ENCODE measurements around the gene LDLRAD4.
"Not testable (repeated sequence)": the region's sequence is repeated elsewhere in the genome, so short reads cannot be mapped to it uniquely, and the experiment has no call there.

LDLRAD4 gene

DNA sequence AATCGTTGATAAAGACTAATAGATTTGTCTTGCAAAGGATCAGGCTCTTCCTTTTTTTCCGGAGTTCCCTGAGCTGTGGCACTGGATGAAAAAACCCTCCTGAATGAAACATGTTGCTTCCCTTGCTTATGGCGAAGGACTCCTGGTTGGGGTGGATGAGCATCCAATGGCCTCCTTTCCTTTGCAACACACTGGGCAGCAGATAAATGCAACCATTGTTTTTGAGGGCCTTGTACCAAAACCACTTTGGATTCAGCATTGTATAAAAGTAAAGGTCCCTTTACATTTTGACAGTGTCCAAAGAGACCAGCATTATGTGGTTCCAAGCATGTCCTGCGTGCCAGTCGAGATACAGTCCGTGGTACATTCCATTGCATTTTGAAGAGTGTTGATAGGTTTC, 463.1 kb downstream of the LDLRAD4 start:
- DNase-seq (ENCODE audit: extremely low spot score): no peak
- POLR2A ChIA-PET: no interaction called here
- CTCF ChIA-PET: no interaction called here
- TF ChIP-seq FOXA1 (IDR thresholded peaks at IDR 0.05): no peak
- no peak for TF ChIP-seq SUZ12 (IDR thresholded peaks at IDR 0.05)

GRCh38 chr18:13684546-13684945, 466.0 kb downstream of the LDLRAD4 start:
- DNase-seq (ENCODE audit: extremely low spot score): peak; percentile 5
- TF ChIP-seq, protein P1, sequence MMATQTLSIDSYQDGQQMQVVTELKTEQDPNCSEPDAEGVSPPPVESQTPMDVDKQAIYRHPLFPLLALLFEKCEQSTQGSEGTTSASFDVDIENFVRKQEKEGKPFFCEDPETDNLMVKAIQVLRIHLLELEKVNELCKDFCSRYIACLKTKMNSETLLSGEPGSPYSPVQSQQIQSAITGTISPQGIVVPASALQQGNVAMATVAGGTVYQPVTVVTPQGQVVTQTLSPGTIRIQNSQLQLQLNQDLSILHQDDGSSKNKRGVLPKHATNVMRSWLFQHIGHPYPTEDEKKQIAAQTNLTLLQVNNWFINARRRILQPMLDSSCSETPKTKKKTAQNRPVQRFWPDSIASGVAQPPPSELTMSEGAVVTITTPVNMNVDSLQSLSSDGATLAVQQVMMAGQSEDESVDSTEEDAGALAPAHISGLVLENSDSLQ (IDR thresholded peaks at IDR 0.05): peak; percentile 66
- TF ChIP-seq FOXM1 (IDR thresholded peaks at IDR 0.05; ENCODE audit: borderline replicate concordance): no peak
- POLR2A ChIA-PET: no interaction called here
- CTCF ChIA-PET: no interaction called here

GRCh38 chr18:13688191-13689136, 469.9 kb downstream of the LDLRAD4 start:
- DNase-seq (ENCODE audit: extremely low spot score): no peak
- POLR2A ChIA-PET: no interaction called here
- CTCF ChIA-PET: no interaction called here
- no peak for TF ChIP-seq ARNT (IDR thresholded peaks at IDR 0.05)
- no peak for TF ChIP-seq ZNF384 (IDR thresholded peaks at IDR 0.05)
- TF ChIP-seq FOXM1 (IDR thresholded peaks at IDR 0.05; ENCODE audit: borderline replicate concordance): no peak
- TF ChIP-seq CTBP1 (IDR thresholded peaks at IDR 0.05; ENCODE audit: borderline replicate concordance): no peak
- no peak for TF ChIP-seq TARDBP (IDR thresholded peaks at IDR 0.05)
- no peak for TF ChIP-seq NFRKB (IDR thresholded peaks at IDR 0.05)
- no peak for TF ChIP-seq LEF1 (IDR thresholded peaks at IDR 0.05; ENCODE audit: borderline replicate concordance)
- TF ChIP-seq SP1 (IDR thresholded peaks at IDR 0.05): no peak
- no peak for TF ChIP-seq HDGF (IDR thresholded peaks at IDR 0.05; ENCODE audit: borderline replicate concordance)
- no peak for TF ChIP-seq L3MBTL2 (conservative IDR thresholded peaks at IDR 0.05)
- TF ChIP-seq SUZ12 (IDR thresholded peaks at IDR 0.05): no peak
- TF ChIP-seq FOXK2 (IDR thresholded peaks at IDR 0.05): no peak
- TF ChIP-seq, protein P1 (IDR thresholded peaks at IDR 0.05): no peak
- TF ChIP-seq BHLHE40 (IDR thresholded peaks at IDR 0.05; ENCODE audit: borderline replicate concordance): no peak
- TF ChIP-seq FOXA1 (IDR thresholded peaks at IDR 0.05): no peak
- no peak for TF ChIP-seq ELF4 (IDR thresholded peaks at IDR 0.05)

DNA sequence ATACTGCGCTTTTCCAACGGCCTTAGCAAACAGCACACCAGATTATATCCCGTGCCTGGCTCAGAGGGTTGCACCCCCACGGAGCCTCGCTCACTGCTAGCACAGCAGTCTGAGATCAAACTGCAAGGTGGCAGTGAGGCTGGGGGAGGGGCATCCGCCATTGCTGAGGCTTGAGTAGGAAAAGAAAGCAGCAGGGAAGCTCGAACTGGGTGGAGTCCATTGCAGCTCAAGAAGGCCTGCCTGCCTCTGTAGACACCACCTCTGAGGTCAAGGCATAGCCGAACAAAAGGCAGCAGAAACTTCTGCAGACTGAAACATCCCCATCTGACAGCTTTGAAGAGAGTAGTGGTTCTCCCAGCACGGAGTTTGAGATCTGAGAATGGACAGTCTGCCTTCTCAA, 471.5 kb downstream of the LDLRAD4 start:
- CTCF ChIA-PET; POLR2A ChIA-PET; DNase-seq (ENCODE audit: extremely low spot score): not testable (repeated sequence)

GRCh38 chr18:13695337-13695736, 476.8 kb downstream of the LDLRAD4 start:
- CTCF ChIA-PET; DNase-seq (ENCODE audit: extremely low spot score); POLR2A ChIA-PET: not testable (repeated sequence)

- ChIA-PET POLR2A (no interaction called here), CTCF (no interaction called here)
- TF ChIP-seq TARDBP (IDR thresholded peaks at IDR 0.05) (no peak), ZNF384 (IDR thresholded peaks at IDR 0.05) (no peak), FOXM1 (IDR thresholded peaks at IDR 0.05; ENCODE audit: borderline replicate concordance) (no peak), ELF4 (IDR thresholded peaks at IDR 0.05) (no peak), SP1 (IDR thresholded peaks at IDR 0.05) (no peak), SUZ12 (IDR thresholded peaks at IDR 0.05) (no peak), FOXA1 (IDR thresholded peaks at IDR 0.05) (no peak), L3MBTL2 (conservative IDR thresholded peaks at IDR 0.05) (no peak), FOXK2 (IDR thresholded peaks at IDR 0.05) (no peak), LEF1 (IDR thresholded peaks at IDR 0.05; ENCODE audit: borderline replicate concordance) (no peak), CTBP1 (IDR thresholded peaks at IDR 0.05; ENCODE audit: borderline replicate concordance) (no peak), ARNT (IDR thresholded peaks at IDR 0.05) (no peak), HDGF (IDR thresholded peaks at IDR 0.05; ENCODE audit: borderline replicate concordance) (no peak), BHLHE40 (IDR thresholded peaks at IDR 0.05; ENCODE audit: borderline replicate concordance) (no peak), NFRKB (IDR thresholded peaks at IDR 0.05) (no peak)
- TF ChIP-seq, protein P1 (IDR thresholded peaks at IDR 0.05): no peak
- DNase-seq (ENCODE audit: extremely low spot score): no peak
These were observed 478.4 kb downstream of the LDLRAD4 start for GRCh38 chr18:13696961-13697360.

GRCh38 chr18:13700153-13700552, 481.6 kb downstream of the LDLRAD4 start:
- POLR2A ChIA-PET: no interaction called here
- TF ChIP-seq SUZ12 (IDR thresholded peaks at IDR 0.05): no peak
- no peak for TF ChIP-seq ZNF384 (IDR thresholded peaks at IDR 0.05)
- no peak for TF ChIP-seq BHLHE40 (IDR thresholded peaks at IDR 0.05; ENCODE audit: borderline replicate concordance)
- no peak for TF ChIP-seq NFRKB (IDR thresholded peaks at IDR 0.05)
- no peak for TF ChIP-seq L3MBTL2 (conservative IDR thresholded peaks at IDR 0.05)
- no peak for TF ChIP-seq ARNT (IDR thresholded peaks at IDR 0.05)
- no peak for TF ChIP-seq TARDBP (IDR thresholded peaks at IDR 0.05)
- TF ChIP-seq CTBP1 (IDR thresholded peaks at IDR 0.05; ENCODE audit: borderline replicate concordance): no peak
- TF ChIP-seq FOXK2 (IDR thresholded peaks at IDR 0.05): no peak
- TF ChIP-seq, protein P1 (IDR thresholded peaks at IDR 0.05): no peak
- no peak for TF ChIP-seq LEF1 (IDR thresholded peaks at IDR 0.05; ENCODE audit: borderline replicate concordance)
- TF ChIP-seq FOXA1 (IDR thresholded peaks at IDR 0.05): no peak
- TF ChIP-seq FOXM1 (IDR thresholded peaks at IDR 0.05; ENCODE audit: borderline replicate concordance): no peak
- TF ChIP-seq SP1 (IDR thresholded peaks at IDR 0.05): no peak
- TF ChIP-seq HDGF (IDR thresholded peaks at IDR 0.05; ENCODE audit: borderline replicate concordance): no peak
- no peak for TF ChIP-seq ELF4 (IDR thresholded peaks at IDR 0.05)
- CTCF ChIA-PET: no interaction called here
- no peak for DNase-seq (ENCODE audit: extremely low spot score)

Measured in HEK293T (cell line).